Activated CD8-positive, alpha-beta memory T cell treated with anti-CD3 and anti-CD28 coated beads, Interleukin-2, amount 50 U/mL, for 1 hour (primary cell): ENCODE results near the gene MINAR1.
"Not testable (repeated sequence)": the region's sequence is repeated elsewhere in the genome, so short reads cannot be mapped to it uniquely, and the experiment has no call there.

Experiments used
- DNase-seq: peaks from one replicate; pipeline ENCODE4 v3.0.0-alpha.2; 2020; ENCODE audit errors: extremely low read depth

MINAR1 gene, protein sequence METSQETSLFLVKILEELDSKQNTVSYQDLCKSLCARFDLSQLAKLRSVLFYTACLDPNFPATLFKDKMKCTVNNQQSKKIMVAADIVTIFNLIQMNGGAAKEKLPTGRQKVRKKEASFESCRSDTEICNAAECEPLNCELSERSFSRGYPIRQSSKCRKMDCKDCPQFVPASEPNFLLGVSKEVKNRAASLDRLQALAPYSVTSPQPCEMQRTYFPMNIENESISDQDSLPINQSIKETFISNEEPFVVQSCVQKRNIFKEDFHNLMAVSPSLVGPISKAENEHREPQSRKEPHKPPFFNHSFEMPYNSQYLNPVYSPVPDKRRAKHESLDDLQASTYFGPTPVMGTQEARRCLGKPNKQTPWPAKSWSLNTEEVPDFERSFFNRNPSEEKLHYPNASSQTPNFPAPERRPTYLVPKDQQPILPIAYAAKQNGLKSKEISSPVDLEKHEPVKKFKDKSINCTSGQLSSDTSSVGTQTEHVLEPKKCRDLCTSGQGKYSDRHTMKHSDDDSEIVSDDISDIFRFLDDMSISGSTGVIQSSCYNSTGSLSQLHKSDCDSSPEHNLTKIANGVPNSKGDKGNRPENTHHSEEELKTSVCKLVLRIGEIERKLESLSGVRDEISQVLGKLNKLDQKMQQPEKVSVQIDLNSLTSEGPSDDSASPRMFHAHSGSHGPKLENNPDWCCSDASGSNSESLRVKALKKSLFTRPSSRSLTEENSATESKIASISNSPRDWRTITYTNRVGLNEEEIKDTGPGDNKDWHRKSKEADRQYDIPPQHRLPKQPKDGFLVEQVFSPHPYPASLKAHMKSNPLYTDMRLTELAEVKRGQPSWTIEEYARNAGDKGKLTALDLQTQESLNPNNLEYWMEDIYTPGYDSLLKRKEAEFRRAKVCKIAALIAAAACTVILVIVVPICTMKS

DNA sequence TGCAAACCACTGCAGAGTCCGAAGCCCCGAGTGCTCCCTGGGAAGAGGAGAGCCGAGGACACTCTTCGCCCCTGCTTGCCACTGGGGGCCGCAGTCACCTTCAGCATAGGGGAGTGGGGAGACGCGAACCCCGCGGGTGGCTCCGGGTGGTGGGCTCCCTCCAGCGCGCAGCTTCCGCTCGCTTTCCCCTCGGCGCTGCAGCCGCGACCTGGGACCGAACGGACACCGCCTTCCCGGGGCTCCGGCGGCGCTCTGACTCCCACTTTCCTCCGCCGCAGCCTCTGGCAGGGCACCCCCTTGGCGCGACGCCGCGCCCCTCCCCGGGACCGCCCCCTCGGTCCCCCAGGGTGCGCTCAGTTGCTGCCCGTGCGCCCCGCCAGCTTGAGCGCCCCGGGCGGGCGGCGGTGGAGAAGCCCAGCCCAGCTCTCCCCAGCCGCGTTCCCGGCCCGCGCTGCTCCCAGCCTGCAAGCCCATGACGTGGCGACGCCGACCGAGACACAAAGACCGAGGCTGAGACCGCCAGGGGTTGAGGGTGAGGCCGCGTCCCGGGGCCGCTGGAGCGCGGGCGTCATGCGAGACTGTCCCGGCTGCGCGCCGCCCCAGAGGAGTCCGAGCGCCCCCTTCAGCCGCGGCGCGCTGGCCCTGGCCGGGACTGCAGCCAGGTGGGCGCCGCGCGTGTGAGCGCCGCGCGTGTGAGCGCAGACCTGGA, at the start of gene MINAR1:
MINAR1 (plus strand) TSS at position 701 of the 709 bp plus-strand sequence. CDS start 23,812 bp downstream, outside the sequence.
- DNase-seq, result no peak

- DNase-seq, result no peak
Measured at GRCh38 chr15:79394231-79394630, 37.9 kb upstream of the MINAR1 start.

DNA sequence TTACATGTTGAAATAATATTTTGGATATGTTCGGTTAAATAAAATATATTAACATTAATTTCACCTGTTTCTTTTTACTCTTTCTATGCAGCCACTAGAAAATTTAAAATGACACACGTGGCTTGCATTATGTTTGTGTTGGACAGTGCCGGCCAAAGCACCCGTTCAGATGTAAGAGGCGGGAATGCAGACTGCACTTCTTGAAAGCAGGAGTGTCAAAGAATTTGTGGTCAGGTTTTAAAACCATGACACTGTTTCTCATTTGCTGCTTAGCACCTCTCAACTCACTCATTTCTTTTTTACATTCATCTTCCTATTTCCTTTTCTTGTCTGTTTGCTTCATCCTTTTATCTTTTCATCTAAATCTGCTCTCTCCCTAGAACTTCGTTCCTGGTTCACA, 35.3 kb upstream of the MINAR1 start:
- DNase-seq, result no peak

DNA sequence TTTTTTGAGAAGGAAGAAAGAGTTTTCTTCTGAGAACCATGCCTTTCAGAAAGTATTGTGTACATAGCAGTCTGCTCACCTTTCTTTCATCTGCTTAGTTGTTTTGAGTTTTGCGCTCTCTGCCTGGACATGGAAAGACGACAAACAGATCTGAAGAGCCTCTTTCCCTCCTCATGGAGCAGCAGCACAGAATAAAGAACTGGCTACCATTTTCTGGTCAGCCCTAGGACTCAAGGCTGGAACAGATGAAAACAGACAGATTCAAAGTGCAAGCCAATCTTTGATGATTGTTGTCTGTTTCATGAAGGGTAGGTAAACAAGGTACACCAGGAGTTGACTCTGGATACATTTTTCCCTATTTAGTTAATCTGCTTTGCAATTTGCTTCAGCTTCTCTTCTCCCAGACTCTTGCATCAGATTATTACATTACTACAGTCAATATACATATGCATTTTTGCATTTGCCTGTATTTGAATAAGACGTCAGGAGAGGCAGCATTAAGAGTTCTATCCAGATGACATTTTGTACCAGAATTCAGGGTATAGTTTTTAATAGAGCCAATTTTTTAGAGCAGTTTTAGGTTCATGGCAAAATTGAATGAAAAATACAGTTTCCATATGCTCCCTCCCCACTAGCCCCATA, 34.7 kb upstream of the MINAR1 start:
- no peak for DNase-seq

DNA sequence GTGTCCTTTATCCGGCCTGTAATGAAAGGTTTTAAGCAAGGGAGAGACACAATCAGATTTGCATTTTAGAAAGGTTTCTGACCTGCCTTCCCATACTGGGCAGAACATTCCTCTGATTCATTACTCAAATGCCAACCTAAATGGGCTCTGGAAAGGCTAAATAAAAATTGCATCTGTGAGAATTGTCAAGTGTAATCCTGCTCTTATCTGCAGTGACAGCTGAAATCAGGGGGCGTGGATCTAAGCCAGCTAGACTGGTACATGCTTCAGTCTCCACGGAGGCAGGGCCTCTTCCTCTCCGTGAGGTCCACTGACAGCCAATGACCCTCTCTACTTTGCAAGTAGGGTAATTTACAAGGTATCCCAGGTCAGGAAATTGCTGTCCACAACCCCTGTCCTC, 32.5 kb upstream of the MINAR1 start:
- no peak for DNase-seq

DNA sequence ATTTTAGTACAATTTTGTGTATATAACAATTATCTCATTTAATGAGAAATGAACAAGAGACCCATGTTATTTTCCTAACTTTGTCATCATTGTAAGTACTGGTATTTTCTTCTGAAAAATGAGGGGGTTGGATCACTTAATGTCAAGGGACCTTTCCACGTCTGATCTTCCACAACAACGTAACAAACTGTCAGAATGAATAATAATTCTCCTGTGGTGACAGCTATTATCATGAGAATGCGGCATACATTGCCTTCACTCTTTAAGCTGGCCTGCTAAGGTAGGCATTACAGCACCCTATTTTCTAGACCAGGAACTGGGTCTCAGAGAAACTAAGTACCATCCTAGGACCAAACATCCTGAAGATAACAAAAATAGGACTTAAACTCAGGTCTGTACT, 31.5 kb upstream of the MINAR1 start:
- DNase-seq, result no peak

DNA sequence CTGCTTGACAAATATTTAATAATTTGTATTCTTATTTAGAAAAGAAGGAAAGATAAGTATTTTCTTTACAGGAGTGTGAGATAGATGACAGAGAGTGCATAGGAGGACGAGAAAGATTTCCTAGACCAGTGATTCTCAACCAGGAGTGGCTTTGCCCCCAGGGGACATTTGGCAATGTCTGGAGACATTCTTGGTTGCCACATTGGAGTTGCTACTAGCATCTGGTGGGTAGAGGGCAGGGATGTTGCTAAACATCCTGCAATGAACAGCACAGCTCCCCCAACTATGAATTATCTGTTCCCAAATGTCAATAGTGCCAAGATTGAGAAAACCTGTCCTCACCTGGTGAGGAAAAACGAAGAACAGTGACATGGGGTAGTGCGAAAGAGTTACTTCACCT, 30.8 kb upstream of the MINAR1 start:
- DNase-seq, result no peak

DNA sequence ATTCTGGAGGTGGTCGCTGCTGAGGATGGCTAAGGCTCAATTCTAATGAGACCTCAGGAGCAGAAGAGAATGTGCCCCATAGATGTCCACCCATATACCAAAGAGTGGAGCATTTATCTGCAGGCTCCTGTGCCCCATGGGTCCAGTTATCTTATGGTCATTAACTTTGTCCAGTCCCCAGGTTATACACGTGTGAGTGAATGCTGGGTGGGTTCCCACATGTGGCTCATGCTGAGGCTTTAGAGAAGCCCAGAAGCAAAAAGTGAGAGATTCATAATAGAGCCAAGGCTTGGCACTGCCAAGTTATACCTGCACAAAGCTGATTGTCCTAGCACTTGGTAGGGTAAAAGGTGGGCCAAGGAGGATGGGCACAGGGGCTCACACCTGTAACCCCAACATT, 30.0 kb upstream of the MINAR1 start:
- DNase-seq, result no peak

- DNase-seq, result no peak
Measured at GRCh38 chr15:79403501-79403900, 28.6 kb upstream of the MINAR1 start.

- DNase-seq, result no peak
Measured at GRCh38 chr15:79406210-79406609, 25.9 kb upstream of the MINAR1 start.

- no peak for DNase-seq
Measured at GRCh38 chr15:79408041-79408440, 24.1 kb upstream of the MINAR1 start.

DNA sequence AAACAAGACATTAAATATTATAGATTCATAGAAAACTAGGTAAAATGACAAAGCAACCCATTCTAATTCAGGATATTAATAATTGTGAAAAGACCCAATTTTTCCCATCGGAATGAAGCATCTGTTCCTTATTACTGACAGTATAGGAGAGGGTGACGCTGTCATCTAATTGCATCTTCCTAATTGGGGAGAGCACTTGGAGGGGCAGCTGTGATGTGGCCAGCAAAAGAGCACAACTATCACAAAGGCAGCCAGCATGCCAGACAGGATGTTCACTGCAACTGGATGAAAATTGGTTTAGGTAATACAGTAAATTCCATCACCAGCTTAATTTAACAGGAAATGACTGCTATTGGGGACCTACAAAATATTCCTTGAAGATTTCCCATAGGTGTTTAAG, 21.9 kb upstream of the MINAR1 start:
- DNase-seq, result no peak

DNA sequence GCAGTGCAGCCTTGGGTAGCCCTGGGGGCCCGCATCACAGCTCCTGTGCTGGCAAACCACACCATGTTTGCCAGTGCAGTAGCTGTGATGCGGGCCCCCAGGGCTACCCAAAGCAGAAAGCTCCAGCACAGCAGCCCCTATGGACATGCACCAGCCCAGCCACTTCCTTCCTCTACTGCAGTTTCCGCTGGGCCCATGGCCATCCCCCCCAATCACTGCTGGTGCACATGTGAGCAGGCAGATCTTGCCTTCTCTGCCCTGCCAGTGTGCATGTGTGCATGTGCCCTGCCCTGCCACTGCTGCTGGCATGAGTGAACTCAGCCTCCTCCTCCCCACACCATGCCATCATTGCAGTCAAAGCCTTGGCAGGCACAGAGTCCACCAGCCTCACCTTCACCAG, 20.1 kb upstream of the MINAR1 start:
- DNase-seq, result no peak

- DNase-seq, result no peak
Measured at GRCh38 chr15:79412429-79412828, 19.7 kb upstream of the MINAR1 start.

- DNase-seq, result no peak
Measured at GRCh38 chr15:79416876-79417275, 15.3 kb upstream of the MINAR1 start.

DNA sequence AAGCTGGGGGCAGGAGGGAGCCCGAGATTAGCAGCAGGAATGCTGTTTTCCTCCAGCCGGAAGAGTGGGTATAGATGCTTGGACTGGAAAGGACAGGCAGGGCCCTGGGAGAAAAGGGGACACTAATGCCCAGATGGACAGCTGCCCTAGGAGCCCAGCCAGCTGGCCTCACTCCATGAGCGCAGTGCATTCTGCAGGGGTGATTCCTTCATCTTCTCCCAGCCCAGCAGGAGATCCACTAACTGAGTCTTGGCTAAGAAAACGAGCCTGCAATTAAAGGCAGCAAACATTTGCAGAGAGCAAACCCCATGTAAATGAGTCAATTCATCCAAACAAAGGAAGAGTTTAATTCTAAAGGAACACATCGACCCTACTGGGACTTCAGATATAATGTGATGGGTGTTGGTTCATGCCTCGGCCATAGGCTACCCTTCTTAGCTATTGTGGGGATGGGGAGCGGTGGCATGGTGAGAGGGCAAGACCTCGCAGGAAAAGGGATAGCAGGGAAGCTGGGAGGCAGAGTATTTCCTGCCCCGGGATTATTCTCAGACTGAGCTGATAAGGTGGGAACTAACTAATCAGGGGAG, 13.3 kb upstream of the MINAR1 start:
- no peak for DNase-seq

GRCh38 chr15:79425591-79426295, 6.4 kb upstream of the MINAR1 start:
- DNase-seq, result no peak

DNA sequence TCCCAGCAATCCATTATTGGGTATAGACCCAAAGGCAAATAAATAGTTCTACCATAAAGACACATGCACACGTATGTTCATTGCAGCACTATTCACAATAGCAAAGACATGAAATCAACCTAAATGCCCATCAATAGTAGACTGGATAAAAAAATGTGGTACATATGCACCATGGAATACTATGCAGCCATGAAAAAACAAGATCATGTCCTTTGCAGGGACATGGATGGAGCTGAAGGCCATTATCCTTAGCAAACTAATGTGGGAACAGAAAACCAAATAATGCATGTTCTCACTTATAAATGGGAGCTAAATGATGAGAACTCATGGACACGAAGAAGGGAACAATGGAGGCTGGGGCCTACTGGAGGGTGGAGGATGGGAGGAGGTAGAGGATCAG, 5.2 kb upstream of the MINAR1 start:
- not testable (repeated sequence) for DNase-seq

DNA sequence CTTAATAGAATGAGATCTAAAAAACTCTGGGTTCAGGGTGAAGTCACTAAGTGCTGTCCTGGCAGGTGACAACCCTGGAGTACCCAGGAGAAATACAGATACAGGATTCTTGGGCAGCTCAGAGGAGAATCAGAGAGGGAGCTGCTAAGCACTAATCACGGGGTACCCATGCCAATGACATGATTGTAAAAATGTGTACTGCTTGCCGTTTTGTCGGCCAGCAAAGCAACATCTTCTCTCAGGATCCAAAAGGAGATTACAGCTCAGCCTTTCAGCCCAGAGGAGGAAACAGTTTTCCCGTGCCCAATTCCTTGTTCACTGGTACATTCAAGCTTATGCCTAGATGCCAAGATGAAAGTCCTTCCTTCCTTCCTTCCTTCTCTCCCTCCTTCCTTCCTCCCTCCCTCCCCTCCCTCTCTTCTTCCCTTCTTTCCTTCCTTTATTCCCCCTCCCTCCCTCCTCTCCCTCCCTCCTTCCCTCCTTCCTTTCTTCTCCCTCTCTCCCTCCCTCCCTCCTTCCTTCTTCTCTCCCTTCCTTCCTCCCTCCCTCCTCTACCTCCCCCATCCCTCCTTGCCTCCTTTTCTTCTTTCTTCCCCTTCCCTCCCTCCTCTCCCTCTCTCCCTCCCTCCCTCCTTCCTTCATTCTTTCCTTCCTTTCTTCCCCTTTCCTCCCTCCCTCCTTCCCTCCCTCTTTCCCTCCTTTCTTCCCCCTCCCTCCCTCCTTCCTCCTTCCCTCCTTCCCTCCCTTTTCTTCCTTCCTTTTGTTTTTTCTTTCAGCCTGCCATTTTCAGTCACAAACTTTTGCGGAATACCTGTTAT, 4.1 kb upstream of the MINAR1 start:
- DNase-seq, result no peak
